Measurements from ENCODE around the gene GPR137B. TPM values are rescaled to one million over a fixed set of nuclear protein-coding genes. Genes with fewer than 3 reads are reported as not detected.
"Not testable (repeated sequence)": the region's sequence is repeated elsewhere in the genome, so short reads cannot be mapped to it uniquely, and the experiment has no call there.

The GPR137B gene
- total and polyA plus RNA-seq, 2 of the 8 experiments (the other 6 are each of a cell fraction or from before 2014, with no cell fraction given), result 6.9 to 7.7 TPM

DNA sequence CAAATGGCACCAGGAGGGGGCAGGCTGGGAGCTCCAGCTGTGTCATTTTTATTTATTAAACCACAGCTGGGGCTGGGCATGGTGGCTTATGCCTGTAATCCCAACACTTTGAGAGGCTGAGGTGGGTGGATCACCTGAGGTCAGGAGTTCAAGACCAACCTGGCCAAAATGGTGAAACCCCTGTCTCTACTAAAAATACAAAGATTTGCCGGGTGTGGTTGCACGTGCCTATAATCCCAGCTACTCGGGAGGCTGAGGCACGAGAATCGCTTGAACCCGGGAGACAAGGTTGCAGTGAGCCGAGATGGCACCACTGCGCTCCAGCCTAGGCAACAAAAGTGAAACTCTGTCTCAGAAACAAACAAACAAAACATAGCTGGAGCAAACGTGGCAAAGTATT is 15.7 kb downstream of the GPR137B start:
- not testable (repeated sequence) for H2AFZ ChIP-seq (ENCODE audit: low read length); H3K23me2 ChIP-seq (ENCODE audit: low read depth, low read length); H2AK5ac ChIP-seq (ENCODE audit: low read depth, low read length)

More for the DNA sequence above, 15.7 kb downstream of the GPR137B start:
- H3K9ac ChIP-seq (replicated peaks in 1 of 4; ENCODE audit: extremely low read depth in 1 of 4, low read depth in 3 of 4, low read length in 3 of 4); FAIRE-seq; H2BK12ac ChIP-seq (ENCODE audit: low read depth, low read length); H3K79me1 ChIP-seq (ENCODE audit: low read depth, low read length); H3K27ac ChIP-seq (ENCODE audit: low read depth, low read length); H3K79me2 ChIP-seq (ENCODE audit: control insufficient read depth in 1 of 2, insufficient read depth in 2 of 2, low read length in 2 of 2); H3K23ac ChIP-seq (ENCODE audit: insufficient read length); H4K8ac ChIP-seq (ENCODE audit: extremely low read depth, insufficient read depth, low read length); H2BK5ac ChIP-seq (ENCODE audit: low read depth, low read length); H3K14ac ChIP-seq (ENCODE audit: insufficient read length); H3K56ac ChIP-seq (replicated peaks; ENCODE audit: insufficient read length, low read depth, low read length); H3K18ac ChIP-seq (ENCODE audit: extremely low read depth, low read length); H2BK20ac ChIP-seq (ENCODE audit: low read length); H3K27me3 ChIP-seq (replicated peaks in 1 of 4; ENCODE audit: control insufficient read depth in 3 of 4, extremely low read depth in 1 of 4, insufficient read depth in 3 of 4, low read length in 3 of 4); H4K5ac ChIP-seq (ENCODE audit: insufficient read length, low read depth, low read length); H4K91ac ChIP-seq (replicated peaks; ENCODE audit: insufficient read length, low read length); H3K4me3 ChIP-seq (ENCODE audit: extremely low read depth in 1 of 4, insufficient read depth in 2 of 4, low read depth in 3 of 4, low read length in 4 of 4); H3K36me3 ChIP-seq (ENCODE audit: control insufficient read depth in 2 of 4, insufficient read depth in 4 of 4, low read length in 3 of 4); DNase-seq (ENCODE audit: low read depth in 1 of 2, low spot score in 2 of 2); H2BK15ac ChIP-seq (ENCODE audit: low read length); H2BK120ac ChIP-seq (replicated peaks; ENCODE audit: low read depth, low read length); H3K4me1 ChIP-seq (replicated peaks in 1 of 4; ENCODE audit: control insufficient read depth in 3 of 4, insufficient read depth in 4 of 4, low read length in 3 of 4); H3K4me2 ChIP-seq (ENCODE audit: insufficient read depth in 1 of 2, low read depth in 2 of 2, low read length in 2 of 2); H3K4ac ChIP-seq (replicated peaks; ENCODE audit: insufficient read length, low read depth, low read length): not testable (repeated sequence)
- CTCF ChIA-PET (ENCODE audit: partially characterized antibody), result interaction anchor here (0.8 to 2.0 kb wide), 8 partner anchors 9 to 148 kb away, joined by 3 to 6 read pairs (median 4); partner anchors contain the start of gene GPR137B
- Histone ChIP-seq H4K20me1 (replicated peaks in 1 of 2; ENCODE audit: control insufficient read depth in 1 of 2, insufficient read depth in 2 of 2, low read length in 2 of 2) (peaks cover 0 to 10% of the 10 kb centered on the region in 2 experiments), H3K9me3 (ENCODE audit: insufficient read depth in 2 of 2, low read depth in 1 of 2, low read length in 1 of 2) (peaks cover 15 to 19% of the 10 kb centered on the region in 2 experiments)
- peak in 1 of 2 experiments; percentile 16; a peak in 1 of 4 replicates for TF ChIP-seq RAD21 (IDR thresholded peaks at IDR 0.05 in 1 of 2, conservative IDR thresholded peaks at IDR 0.05 in 1 of 2; ENCODE audit: low read depth in 2 of 2, low read length in 2 of 2)
- POLR2A ChIA-PET (ENCODE audit: partially characterized antibody), result interaction anchor here (1.1 kb wide), 1 partner anchor 13 kb away, joined by 3 read pairs; no protein-coding TSS in a partner anchor
- 94% methylated on average over 9 of the region's 9 CpGs; no CpG with 5 or more reads in 1 of the 2 experiments for WGBS, 2 experiments (ENCODE audit: extremely low coverage in 1 of 2, insufficient coverage in 1 of 2, insufficient read length in 1 of 2, insufficient replicate concordance in 2 of 2, low coverage in 1 of 2, low lambda C conversion rate in 2 of 2, missing lambda C conversion rate in 1 of 2)
